ENCODE results near the gene HLCS.
"Not testable (repeated sequence)": the region's sequence is repeated elsewhere in the genome, so short reads cannot be mapped to it uniquely, and the experiment has no call there.

HLCS gene

GRCh38 chr21:36955783-36956182 is 10.7 kb downstream of the HLCS start:
- no peak for DNase-seq

- not testable (repeated sequence) for DNase-seq
These were observed 14.1 kb downstream of the HLCS start for GRCh38 chr21:36952331-36952730.

GRCh38 chr21:36949171-36950141 is 17.0 kb downstream of the HLCS start:
- DNase-seq: no peak

GRCh38 chr21:36948686-36949085 is 17.8 kb downstream of the HLCS start:
- DNase-seq: no peak

GRCh38 chr21:36946949-36947356 is 19.5 kb downstream of the HLCS start:
- DNase-seq: no peak

GRCh38 chr21:36945496-36946138 is 20.9 kb downstream of the HLCS start:
- no peak for DNase-seq

GRCh38 chr21:36936361-36937135 is 29.9 kb downstream of the HLCS start:
- no peak for DNase-seq

GRCh38 chr21:36934864-36935420 is 31.5 kb downstream of the HLCS start:
- no peak for DNase-seq

- DNase-seq: no peak
These were observed 34.2 kb downstream of the HLCS start for GRCh38 chr21:36932161-36932816.

- DNase-seq: no peak
These were observed 36.8 kb downstream of the HLCS start for GRCh38 chr21:36929622-36930021.

GRCh38 chr21:36928960-36929359 is 37.5 kb downstream of the HLCS start:
- DNase-seq: no peak

- peak; percentile 89 for DNase-seq
These were observed 38.8 kb downstream of the HLCS start for GRCh38 chr21:36927719-36928117.

GRCh38 chr21:36926989-36927718 is 39.3 kb downstream of the HLCS start:
- no peak for DNase-seq

- no peak for DNase-seq
These were observed 43.2 kb downstream of the HLCS start for GRCh38 chr21:36923270-36923669.

GRCh38 chr21:36922861-36923260 is 43.6 kb downstream of the HLCS start:
- no peak for DNase-seq

GRCh38 chr21:36918291-36918690 is 48.2 kb downstream of the HLCS start:
- no peak for DNase-seq

GRCh38 chr21:36917471-36918158 is 48.9 kb downstream of the HLCS start:
- peak; percentile 52 for DNase-seq

GRCh38 chr21:36916718-36917117 is 49.8 kb downstream of the HLCS start:
- no peak for DNase-seq

- no peak for DNase-seq
These were observed 50.7 kb downstream of the HLCS start for GRCh38 chr21:36915696-36916245.

GRCh38 chr21:36915014-36915695 is 51.3 kb downstream of the HLCS start:
- DNase-seq: no peak

All from right forelimb (tissue), 1 donor.